Neural cell (in vitro differentiated cells): ENCODE results near the gene NAA50.

Experiments
- CTCF ChIP-seq: fragments of 450-650 bp; IDR thresholded peaks from 2 replicates; pipeline ENCODE4 v1.5.1; 2014; ENCODE audit warnings: antibody characterized with exemption, mild to moderate bottlenecking, moderate library complexity; ENCODE audit not compliant: poor library complexity, severe bottlenecking
- EP300 ChIP-seq: fragments of 450-650 bp; conservative IDR thresholded peaks from 2 replicates; pipeline ENCODE4 v1.6.1; 2014; ENCODE audit warnings: antibody characterized with exemption, mild to moderate bottlenecking, moderate library complexity; ENCODE audit not compliant: poor library complexity, severe bottlenecking
- EZH2 ChIP-seq: fragments of 200-600, 300-800 bp; shearing (Covaris generic), sonication (generic); IDR thresholded peaks from 2 replicates; pipeline ENCODE4 v1.6.1; 2014; ENCODE audit warnings: antibody characterized with exemption, low read length, borderline replicate concordance, mild to moderate bottlenecking; ENCODE audit not compliant: insufficient read depth, poor library complexity, severe bottlenecking
- MXI1 ChIP-seq: fragments of 450-650 bp; conservative IDR thresholded peaks from 2 replicates; pipeline ENCODE4 v1.6.1; 2014; ENCODE audit warnings: antibody characterized with exemption, mild to moderate bottlenecking; ENCODE audit not compliant: poor library complexity, severe bottlenecking
- POLR2AphosphoS5 ChIP-seq: IDR thresholded peaks from 2 replicates; pipeline ENCODE4 v1.6.1; 2012
- RAD21 ChIP-seq: fragments of 450-650 bp; conservative IDR thresholded peaks from 2 replicates; pipeline ENCODE4 v1.6.1; 2014; ENCODE audit warnings: antibody characterized with exemption, mild to moderate bottlenecking, moderate library complexity
- REST ChIP-seq: IDR thresholded peaks from 2 replicates; pipeline ENCODE4 v1.6.1; 2012; ENCODE audit warnings: borderline replicate concordance
- SMC3 ChIP-seq: fragments of 450-650 bp; conservative IDR thresholded peaks from 2 replicates; pipeline ENCODE4 v1.6.1; 2014; ENCODE audit warnings: antibody characterized with exemption, mild to moderate bottlenecking, moderate library complexity; ENCODE audit not compliant: poor library complexity

GRCh38 chr3:113753376-113753985 is 7.4 kb upstream of the NAA50 start:
- no peak for TF ChIP-seq CTCF
- TF ChIP-seq SMC3 = no peak
- TF ChIP-seq RAD21 = no peak
- TF ChIP-seq EZH2 = no peak
- no peak for TF ChIP-seq REST
- no peak for TF ChIP-seq EP300
- TF ChIP-seq POLR2AphosphoS5 = no peak
- TF ChIP-seq MXI1 = no peak
